ENCODE results near the gene TTPAL.

Gene TTPAL

DNA sequence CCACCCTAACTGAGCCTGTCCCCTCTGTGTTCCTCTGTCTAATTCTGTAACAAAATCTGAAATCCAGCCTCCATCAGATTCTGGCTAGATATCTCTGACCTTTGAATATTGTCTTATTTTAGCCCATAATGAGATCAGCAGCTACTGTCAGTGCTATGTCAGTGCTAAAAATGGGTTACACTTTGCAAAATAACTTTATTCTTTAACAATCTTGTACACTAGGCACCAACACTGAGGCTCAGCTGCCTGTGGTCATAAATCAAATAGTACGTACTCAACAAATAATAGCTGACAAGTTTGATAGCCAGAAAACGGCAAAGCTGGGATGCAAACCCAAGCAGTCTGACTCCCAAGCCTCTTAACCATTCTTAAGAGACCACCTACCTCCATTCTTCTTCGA lies 22.1 kb downstream of the TTPAL start:
- DNase-seq (ENCODE audit: low spot score): no peak

DNA sequence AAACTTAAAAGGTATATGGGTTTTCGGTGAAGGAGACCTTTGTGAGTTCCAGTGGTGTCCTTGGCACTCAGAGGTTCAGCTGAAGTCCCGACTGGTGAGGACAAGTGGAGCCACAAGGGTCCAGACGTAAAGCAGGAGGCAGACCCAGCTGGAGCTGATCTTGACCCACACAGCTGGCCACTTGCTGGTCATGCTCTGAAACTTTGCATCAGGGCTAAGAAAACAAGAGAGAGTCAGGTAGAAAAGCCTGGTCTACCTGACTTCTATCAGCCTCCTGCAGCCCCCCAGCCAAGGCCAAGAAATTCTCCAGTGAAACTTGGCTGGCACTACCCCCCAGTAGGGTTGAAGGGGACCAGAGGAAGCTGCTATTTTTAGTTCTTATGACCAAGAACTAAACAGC lies 24.5 kb downstream of the TTPAL start:
- no peak for DNase-seq (ENCODE audit: low spot score)

DNA sequence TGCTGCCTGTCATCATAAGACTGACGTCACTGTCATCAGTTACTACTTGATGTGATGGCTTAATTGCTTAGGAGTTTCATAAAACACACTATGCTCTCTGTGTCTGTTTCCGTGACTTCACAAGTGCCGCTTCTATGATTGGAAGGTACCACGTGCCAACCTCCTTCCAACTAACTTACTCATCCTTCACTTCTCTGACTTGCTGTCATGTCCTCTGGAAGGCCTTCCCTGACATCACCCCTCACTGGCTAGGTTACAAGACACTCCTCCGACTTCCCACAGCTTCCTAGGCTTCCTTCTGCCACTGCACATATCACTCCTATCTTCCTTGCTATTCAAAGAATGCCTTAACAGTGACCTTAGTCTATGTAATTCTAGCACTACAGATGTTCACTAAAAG lies 25.8 kb downstream of the TTPAL start:
- DNase-seq (ENCODE audit: low spot score): no peak

DNA sequence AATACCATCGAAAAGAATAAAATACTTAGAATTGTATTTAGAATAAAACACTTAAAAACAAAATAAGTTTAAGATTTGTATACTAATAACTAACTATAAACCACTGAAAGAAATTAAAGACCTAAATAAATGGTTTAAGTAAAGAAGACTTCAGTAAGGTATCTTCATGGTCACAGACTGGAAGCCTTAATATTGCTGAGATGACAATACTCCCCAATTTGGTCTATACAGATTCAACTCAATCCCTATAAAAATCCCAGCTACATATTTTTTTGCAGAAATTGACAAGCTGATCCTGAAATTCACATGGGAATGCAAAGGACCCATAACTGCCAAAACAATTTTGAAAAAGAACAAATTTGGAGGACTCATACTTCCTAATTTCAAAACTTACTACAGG lies 27.3 kb downstream of the TTPAL start:
- DNase-seq (ENCODE audit: low spot score): no peak

DNA sequence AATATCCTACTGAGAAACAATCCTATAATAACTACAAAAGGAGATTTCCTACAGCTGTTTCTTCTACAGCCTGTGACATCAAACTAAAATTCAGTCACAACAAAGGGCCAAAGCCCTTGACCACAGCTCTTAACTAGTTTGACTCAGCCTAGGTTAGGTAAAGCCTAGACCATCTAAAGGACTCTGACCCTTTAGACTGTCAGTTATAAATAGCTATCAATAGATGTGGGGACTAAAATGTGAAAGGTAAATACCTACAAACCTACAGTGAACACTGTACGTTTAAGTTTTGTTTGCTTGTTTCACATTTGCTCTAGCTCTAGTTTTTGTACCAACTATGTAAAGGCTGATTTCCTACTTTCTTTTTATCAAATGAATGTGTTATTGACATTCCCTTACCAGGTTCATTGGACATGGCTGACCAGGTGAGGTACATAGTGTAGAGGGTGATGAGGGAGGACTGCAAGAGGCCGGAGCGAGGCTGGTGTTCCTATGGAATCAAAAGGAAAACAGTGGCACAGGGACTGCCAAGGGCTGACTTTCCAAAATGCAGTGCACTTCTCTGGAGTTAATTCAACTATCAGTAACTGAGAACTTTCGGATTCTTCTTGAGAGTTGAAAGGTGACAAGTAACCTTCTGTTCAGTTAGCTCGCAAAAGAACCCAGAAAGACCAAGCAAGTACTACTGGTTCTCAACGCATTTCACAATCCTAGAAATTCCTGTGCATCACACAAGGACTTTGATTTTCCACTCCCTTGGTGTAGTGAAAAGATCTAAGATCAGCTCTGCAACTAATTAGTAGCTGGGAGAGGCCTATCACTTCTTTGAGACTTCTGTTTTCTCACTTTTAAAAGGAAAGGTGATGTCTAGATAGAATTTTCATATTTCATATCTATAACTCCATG lies 29.0 kb downstream of the TTPAL start:
- no peak for DNase-seq (ENCODE audit: low spot score)

DNA sequence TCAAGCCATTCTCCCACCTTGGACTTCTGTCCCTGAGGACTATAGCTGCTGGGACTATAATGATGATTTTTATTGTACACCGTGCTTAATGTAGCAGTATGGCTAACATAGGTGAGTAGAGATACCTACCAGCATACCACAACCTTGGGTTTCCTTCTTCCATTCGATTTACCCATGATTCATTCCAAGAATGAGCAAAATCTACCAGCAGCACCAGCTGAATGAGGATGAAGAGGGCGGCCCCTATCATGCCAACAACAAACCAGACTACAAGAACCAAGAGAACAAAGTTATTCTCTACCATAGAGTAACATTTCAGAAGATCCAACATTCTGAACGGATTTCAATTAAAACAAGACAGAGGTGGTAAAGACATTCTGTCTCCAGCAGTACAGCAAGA lies 34.1 kb downstream of the TTPAL start:
- DNase-seq (ENCODE audit: low spot score): no peak

DNA sequence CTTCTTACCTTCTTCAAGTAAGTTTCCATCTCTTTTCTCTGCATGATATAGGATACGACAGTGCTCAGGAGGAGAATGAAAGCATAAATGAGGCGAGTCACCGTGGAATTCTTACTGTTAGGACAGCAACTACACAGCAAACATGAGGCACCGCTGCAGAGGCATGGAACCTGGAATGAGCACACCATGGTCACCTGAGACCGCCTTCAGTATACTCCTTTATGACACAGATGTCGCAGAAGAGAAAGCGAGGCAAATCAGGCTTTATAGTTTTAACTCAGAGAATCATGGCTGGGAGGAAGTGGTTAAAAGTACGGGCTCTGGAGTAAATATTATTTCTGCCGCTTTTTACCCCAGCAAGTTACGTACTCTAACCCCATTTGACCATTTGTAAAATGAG lies 38.2 kb downstream of the TTPAL start:
- no peak for DNase-seq (ENCODE audit: low spot score)

DNA sequence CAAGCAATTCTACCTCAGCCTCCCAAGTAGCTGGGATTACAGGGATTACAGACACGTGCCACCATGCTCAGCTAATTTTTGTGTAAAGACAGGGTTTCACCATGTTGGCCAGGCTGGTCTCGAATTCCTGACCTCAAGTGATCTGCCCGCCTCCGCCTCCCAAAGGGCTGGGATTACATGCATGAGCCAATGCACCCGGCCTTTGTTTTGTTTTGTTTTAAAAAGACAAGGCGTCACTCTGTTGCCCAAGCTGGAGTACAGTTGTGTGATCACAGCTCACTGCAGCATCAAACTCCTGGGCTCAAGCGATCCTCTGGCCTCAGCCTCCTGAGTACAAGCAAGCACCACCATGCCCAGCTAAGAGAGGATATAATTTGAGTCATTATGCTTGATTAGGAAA lies 40.8 kb downstream of the TTPAL start:
- no peak for DNase-seq (ENCODE audit: low spot score)

DNA sequence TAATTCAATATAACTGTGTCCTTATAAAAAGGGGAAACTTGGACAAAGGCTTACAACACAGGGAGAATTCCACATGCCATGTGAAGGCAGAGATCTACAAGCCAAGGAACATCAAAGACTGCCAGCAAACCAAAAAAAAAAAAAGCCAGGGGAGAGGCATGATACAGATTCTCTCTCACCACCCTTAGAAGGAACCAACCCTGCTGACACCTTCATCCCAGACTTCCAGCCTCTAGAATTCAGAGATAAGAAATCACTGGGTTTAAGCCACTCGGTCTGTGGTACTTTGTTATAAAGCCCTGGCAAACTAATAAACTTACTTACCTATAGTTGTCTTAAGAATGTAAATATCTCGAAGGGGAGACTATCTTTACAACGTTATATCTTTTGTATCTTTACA lies 41.8 kb downstream of the TTPAL start:
- no peak for DNase-seq (ENCODE audit: low spot score)

DNA sequence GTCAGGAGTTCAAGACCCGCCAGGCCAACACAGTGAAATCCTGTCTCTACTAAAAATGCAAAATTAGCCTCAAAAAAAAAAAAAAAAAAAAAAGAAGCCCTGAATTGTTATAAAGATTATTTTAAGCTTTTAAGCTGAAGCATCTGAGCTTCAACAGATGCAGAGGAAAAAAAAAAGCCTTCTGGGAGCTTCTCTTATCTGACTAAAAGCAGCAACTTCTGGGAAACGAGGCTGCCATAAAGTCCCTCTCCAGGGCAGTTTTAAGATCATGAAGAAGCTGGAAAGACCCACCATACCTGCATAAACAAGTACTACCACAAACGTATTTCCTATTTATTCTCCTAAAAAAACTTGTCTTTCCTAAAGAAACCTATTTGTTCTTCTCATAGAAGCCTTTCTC lies 42.6 kb downstream of the TTPAL start:
- DNase-seq (ENCODE audit: low spot score): no peak

DNA sequence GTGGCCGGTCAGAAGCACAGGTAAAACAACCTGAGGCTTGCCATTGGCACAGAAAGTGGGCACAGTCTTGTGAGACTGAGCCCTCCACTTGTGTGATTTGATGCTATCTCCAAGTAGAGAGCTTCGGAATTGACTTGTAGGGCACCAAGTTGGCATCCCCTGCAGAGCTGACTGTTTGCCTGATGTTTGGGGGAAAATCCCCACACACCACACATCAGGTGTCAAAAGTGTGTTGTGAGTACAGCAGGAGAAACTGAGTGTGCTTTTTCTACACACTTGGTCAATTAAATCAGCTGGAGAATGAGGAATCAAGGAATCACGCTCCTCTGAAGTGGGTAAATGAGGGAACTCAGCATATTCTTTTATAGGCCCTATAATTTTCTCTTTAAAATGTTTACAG lies 45.2 kb downstream of the TTPAL start:
- DNase-seq (ENCODE audit: low spot score): no peak

DNA sequence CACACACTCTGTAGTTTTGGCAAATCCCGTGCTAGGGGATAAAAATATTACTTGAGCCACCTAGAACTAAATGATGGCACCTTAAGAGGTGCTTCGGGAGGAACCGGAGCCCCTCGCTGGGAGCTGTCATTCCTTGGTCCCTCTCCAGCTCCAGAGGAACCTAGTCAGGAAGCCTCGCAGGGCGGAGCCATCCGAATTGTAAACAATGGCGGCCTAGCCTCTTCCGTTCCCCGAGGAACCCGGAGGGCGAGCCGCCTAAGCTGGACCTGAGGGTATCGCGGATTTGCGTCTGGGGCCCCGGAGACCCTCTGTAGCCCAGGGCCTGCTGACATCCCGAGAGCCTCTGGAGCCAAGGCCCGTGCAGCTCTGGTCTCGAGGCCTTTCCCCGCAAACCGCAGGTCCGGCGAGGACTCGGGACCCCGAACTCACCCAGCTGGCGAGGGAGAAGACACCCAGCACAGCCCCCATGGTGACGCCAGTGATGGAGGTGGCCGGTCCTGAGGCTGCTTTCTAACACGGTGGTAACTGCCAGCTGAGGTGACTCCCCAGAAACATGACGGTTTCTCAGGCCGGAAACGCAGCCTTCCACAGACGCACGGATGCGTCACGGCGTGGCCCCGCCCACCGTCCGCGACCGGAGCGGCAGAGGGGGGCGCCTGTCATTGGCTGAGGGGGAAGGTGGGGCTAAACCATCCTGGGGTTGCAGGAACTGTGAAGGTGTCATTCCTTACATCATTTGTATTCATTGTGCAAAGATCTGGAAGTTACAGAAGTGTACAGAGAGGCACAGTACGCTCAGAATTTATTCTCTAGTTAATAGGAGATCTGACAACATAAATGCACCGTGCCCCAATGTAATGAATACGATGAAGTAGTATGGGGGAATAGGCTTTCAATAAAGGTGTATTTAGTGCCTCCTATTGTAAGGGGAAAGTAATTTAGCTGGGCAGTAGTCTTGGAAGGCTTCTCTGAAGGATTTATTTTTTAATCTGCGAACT lies 46.1 kb downstream of the TTPAL start, which contains the start of gene SERINC3:
Gene SERINC3 (minus strand): TSS at position 587 of the 998 bp plus-strand sequence. CDS start 119 bp downstream, at position 468.
- DNase-seq (ENCODE audit: low spot score): peak; percentile 95

DNA sequence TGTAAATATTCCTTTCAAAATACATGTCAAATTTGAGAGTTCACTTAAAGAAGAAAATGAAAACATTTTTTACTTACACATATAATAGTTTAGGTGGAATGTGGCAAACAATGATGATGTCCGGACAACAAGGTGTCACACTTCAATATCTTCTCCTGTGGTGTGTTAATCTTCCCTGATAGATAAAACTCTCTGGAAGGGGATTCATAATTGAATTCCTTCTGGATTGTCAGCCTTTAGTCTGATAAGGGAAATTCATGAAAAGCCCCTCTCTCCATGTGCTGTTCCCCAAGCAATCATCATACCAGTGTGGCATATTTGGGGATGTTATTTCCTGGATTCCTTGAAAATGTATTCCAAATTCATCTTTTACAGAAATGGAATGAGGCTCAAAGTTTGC lies 47.2 kb downstream of the TTPAL start:
- DNase-seq (ENCODE audit: low spot score): no peak

DNA sequence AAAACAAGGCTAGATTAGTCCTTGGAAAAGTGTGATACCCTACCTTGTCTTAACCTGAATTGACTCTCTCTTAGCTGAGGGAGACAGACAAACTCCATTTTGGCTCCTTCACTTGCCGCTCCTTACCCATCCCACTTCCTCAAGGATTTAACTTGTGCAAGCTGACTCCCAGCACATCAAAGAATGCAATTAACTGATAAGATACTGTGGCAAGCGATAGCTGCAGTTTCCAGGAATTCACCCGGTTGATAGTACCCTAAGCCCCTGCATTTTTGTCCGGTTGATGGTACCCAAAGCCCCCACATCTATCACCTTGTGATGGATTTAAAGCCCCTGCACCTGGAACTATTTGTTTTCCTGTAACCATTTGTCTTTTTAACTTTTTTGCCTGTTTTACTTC lies 48.1 kb downstream of the TTPAL start:
- no peak for DNase-seq (ENCODE audit: low spot score)

DNA sequence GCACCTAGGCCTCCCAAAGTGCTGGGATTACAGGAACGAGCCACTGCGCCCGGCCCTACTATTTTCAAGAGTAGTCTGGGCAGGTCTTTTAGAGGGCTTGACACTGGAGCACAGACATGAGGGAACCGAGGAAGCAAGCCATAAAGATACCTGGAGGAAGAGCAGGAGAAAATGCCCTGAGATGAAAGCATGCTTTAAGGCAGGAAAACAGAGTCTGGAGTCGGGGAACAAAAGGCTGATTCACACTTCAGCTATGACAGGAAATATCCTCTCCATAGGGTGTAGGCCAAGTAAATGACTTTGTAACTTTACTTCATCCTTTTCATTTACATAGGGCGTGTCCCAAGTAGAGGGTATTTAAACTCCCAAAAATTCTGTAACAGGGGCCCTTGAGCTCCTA lies 50.5 kb downstream of the TTPAL start:
- no peak for DNase-seq (ENCODE audit: low spot score)

DNA sequence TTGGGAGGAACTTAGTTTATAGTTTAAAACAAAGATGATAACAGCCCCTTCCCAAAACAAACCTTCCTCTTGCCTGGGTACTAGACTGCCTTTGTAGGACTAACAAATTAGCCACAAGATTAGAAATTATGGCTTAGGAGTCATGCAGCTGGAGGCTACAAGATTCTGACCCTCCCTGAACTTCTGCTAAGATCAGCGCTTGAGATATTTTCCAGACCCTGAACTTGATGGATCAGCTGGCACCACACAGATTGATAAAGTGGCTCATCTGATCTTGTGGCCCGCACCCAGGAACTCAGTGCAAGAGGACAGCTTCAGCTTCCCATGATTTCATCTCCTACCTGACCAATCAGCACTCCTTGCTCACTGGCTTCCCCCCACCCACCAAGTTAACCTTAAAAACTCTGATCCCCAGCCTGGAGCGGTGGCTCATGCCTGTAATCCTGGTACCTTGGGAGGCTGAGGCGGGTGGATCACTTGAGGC lies 52.1 kb downstream of the TTPAL start:
- no peak for DNase-seq (ENCODE audit: low spot score)

DNA sequence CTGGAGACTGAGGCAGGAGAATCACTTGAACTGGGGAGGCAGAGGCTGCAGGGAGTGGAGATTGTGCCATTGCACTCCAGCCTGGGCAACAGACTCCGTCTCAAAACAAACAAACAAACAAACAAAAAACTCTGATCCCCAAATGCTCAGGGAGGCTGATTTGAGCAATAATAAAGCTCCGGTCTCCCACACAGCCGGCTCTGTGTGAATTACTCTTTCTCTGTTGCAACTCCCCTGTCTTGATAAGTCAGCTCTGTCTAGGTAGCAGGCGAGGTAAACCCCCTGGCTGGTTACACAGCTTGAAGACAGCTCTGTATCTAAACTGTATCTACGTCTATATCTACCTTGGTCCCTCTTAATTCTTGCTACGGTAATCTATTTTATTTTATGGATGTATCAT lies 52.6 kb downstream of the TTPAL start:
- DNase-seq (ENCODE audit: low spot score): no peak

DNA sequence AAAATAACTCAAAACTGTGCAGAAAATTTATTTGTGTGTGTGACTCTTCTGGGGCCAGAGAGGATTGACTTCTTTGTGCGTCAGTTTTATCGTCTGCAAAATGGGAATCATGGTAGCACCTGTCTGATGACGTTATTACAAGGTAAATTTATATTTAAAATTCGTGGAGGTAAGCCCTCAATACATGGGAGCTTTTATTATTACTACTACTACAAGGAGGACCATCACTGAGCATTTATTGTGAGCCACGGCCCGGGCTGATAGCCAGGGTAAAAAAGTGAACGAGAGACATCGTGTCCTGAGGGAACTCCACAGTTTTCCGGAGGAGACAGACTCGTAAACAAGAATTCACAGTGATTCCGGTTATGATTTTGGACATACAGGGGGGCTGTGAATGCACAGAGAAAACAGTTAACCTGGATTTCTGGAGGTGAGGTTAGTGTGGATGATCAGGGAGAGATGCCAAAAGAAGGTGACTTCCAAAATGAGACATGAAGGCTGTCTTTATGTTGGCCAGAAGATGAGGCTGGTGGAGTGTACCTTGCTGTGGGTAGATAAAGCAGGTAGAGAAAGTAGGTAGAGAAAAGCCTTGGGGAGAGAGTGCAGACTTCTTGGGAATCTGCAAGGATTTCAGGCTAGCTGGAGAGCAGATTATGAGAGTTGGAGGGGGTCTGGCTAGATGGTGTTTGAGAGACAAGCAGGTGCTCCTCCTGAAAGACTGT lies 56.7 kb downstream of the TTPAL start:
- DNase-seq (ENCODE audit: low spot score): no peak

DNA sequence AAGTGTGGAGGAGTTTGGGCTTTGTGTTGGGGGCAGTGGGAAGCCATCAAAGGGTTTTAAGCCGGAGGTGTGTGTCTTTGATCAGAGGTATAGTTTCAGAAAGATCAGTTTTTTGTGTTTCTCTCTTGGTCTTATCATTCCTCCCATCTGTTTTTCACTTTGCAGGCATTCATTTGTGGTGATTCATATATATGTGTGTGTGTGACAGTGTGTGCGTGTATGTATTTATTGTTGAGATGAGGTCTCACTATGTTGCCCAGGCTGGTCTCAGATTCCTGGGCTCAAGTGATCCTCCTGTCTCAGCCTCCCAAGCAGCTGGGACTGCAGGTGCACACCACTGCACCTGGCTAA lies 57.3 kb downstream of the TTPAL start:
- peak; percentile 22 for DNase-seq (ENCODE audit: low spot score)

DNA sequence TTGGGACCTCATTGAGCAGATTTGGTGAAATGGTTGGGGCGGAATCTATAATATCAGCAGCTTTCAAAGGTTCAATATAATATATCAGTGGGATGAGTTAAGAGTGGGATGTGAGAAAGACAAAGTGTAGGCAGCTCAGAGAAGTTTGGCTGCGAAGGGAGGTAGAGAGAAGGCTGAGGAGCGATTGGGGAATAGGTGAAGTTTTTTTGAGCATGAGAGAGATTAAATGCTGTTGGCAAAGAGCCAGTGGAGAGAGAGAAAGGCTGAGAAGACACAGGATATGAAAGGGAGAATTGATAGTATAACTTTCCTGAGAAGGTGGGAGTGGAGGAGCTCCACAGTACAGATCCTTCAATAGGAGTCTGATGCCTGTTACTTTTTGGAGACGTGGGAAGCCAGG lies 58.3 kb downstream of the TTPAL start:
- no peak for DNase-seq (ENCODE audit: low spot score)

DNA sequence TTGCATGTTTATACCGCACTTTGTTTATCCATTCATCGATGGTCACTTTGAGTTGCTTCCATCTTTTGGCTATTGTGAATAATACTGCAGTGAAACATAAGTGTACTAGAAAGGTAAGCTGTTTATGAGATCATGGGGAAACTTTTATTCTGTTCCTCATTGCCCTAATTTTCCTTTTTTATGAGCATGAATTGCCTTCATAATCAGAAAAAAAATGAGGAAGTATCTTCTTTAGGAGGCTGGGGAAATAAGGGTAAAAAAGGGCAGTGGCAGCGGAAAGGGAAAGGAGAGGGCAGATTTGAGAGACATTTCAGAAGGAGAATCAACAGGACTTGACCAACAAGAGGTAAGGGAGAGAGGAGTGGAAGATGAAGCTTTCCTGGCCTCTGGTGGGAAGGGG lies 60.5 kb downstream of the TTPAL start:
- no peak for DNase-seq (ENCODE audit: low spot score)

DNA sequence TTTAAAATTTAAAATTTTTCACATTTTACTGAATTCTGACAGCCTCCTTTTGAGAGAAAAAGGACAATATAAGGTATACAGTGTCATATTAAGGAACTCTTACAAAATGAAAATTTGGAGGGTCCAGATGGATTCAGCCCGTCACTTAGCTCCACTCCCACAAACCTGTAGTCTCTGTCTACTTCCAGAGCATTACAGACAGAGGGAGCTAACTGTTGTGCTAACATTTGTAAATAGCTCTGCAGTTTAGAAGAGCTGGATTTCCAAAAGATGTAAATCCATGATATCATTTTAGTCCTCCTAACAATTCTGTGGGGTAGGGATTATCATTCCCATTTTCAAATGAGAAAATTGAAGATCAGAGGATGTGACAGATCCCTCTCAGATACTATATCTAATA lies 62.3 kb downstream of the TTPAL start:
- DNase-seq (ENCODE audit: low spot score): no peak
